ENCODE results near the gene NME4. TPM values are rescaled to one million over a fixed set of nuclear protein-coding genes. Genes with fewer than 3 reads are reported as not detected.

NME4 gene
- total RNA-seq, 1 donor from 2014 or later: 22.8 TPM

- no peak for DNase-seq
Observed at GRCh38 chr16:363766-364490, 33.1 kb upstream of the NME4 start.

GRCh38 chr16:364595-365491 lies 32.2 kb upstream of the NME4 start:
- no peak for DNase-seq

DNA sequence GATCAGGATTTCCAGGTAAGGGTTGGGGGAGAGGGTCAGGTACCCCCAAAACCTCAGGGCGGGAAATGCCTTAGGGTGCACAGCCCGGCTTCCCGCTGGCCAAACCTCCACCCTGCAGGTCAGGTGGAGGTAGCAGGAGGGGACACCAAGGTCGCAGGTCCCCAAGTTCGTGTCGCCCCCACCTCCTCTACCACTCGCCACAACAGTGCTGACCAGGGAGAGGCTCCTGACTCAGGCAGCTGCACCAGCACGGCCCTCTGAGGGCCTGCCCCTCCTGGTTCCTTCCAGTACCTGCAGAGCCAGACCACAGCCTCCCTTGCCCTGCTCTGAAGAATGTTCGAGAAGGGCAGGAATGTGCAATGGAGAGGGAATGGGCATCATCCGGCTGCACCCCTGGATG lies 30.5 kb upstream of the NME4 start:
- DNase-seq: no peak

DNA sequence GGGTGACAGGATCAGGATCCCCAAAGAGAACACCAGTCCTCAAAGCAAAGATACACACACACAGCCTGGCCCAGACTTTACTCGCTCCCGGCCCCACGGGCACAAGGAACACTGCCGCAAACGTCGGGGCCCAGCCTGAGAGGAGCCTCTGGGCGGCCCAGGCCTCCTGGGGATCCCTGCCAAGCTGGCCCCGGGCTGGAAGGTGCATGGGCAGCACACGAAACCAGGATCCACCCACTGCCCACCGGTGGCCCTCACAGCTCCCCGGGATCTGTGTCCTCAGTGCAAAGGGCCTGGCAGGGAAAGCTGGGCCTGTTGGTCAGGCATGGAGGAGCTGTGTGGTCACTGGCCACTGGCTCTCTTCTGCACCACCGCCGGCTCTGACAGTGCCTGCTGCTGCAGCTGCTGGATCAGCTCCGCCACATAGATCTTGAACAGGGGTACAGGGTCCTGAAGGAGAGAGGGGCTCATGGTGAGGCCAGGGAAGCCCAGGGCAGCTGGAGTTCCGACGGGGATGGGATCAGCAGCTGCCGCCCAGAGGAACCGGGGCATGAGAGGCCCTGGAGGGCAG lies 29.6 kb upstream of the NME4 start:
- no peak for DNase-seq

DNA sequence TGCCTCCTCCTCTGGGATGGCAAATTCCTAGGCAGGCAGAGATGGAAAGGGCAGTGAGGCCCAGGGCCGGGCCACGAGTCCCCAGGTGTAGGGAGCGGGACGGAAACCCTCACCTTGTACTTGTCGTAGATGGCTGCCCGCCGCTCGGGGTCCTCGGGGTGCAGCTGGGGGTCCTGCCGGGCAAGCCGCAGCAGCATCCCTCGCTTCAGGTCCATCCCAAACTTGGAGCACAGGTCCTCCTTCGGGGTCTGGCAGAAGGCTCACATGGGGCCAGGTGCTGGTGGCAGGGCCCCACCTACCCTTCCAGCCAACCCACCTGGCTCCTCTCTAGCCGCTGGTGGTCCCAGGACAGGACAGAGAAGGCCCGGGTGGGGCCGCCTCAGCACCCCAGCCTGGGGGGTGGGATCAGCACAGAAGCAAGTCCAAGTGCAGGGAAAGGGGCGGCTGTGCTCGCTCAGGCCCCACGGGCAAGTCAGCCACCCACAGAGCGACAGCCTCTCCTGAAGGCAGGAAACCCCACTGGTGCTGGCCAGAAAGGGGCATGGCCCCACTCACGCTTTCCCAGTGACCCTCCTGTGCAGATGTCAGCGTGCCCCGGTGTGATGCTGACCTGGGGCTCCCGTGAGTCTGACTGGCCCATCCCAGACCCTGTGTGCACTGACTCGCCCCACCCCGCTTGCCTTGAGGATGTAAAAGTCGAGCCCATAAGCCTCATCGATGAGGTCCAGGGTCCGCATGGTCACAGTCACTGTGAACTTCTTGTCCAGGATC lies 28.4 kb upstream of the NME4 start:
- DNase-seq: no peak

- DNase-seq: no peak
Observed at GRCh38 chr16:369275-369865, 27.6 kb upstream of the NME4 start.

- no peak for DNase-seq
Observed at GRCh38 chr16:369866-370436, 27.0 kb upstream of the NME4 start.

DNA sequence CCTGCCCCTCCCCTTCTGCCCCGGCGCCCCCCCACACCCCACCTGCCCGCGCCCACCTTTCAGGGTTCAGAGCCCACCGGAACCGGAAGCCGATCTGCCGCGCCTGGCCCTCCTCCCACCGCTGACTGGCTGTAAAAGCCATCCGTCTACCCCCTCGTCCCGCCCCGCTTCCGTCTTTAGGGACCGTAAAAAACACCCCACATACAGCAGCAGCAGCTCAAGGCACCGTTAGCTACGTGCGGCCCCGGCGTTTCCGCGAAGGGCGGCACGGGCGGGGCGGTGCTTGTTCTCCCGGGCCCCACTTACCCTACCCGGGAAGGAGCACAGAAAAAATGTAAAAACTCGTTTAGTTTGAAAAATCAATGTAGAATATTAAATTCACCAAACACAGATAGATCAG lies 26.6 kb upstream of the NME4 start, which contains the start of gene MRPL28:
Gene MRPL28, minus strand, starts transcription at position 96 of the 400 bp plus-strand sequence. CDS start 320 bp downstream, outside the sequence.
- DNase-seq: peak; percentile 98

- DNase-seq: no peak
Observed at GRCh38 chr16:370979-371514, 26.0 kb upstream of the NME4 start.

DNA sequence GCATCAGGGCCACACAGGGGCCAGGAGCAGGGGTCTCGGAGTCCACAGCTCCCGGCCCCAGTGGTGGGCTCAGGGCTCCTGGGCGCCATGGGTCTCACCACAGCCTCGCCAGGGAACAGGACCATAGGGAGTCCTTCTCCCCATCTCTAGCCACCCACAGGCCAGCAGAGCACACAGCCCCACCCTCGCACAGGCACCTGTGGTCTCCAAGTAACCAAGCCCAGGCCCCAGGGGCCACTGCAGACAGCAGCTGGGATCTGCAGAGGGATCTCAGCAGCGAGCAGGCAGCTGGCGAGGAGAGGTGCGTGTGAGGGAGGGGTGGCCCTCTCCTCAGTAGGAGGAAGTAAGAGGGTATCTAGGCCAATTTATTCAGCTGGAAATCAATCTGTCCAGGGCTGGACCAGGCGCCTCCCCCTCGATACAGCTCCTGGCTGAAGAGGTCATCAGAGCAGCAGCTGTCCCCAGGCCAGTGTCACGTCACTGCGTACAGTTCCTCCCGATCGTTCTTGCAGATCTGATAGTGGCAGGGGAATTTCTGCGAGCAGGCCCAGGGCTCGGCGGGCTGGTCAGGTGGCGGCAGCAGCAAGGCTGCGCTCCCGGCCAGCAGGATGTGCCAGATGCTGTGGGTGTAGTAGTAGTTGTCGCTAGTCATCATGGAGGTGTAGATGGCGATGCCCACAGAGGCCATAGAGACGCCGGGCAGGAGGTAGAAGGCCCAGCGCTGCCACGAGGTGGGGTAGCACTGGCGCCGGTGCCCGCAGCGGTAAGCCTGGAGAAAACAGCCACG lies 25.3 kb upstream of the NME4 start:
- peak; percentile 50 for DNase-seq

DNA sequence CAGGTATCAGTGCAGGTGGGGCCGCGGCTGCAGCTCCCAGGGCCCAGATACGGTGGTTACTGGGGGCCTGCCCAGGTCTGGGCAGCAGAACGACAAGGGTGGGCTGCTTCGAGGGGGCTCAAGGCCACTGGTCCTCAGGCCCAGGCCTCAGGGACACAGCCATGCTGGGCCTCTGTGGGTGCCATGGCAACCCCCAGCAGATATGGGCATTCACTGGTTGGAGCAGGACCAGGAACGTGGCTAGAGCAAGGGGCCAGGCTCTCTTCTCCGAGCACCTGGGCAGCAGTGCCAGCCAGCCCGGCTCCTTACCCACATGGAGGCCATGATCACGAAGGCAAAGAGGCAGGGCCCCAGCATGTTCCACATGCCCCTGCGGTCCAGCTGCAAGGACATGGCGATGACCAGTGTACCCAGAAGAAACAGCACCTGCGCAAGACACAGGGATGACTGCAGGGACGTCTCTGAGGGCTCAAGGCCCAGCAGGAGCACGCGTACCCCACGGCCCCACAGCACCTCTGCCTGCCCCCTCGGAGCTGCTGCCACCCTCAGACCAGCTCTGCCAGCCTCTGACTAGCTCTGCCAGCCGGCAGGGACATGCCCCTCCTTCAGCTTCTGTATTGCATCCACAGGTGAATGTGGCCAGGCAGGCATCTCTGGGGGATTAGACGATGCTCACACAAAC lies 24.6 kb upstream of the NME4 start:
- DNase-seq: no peak

DNA sequence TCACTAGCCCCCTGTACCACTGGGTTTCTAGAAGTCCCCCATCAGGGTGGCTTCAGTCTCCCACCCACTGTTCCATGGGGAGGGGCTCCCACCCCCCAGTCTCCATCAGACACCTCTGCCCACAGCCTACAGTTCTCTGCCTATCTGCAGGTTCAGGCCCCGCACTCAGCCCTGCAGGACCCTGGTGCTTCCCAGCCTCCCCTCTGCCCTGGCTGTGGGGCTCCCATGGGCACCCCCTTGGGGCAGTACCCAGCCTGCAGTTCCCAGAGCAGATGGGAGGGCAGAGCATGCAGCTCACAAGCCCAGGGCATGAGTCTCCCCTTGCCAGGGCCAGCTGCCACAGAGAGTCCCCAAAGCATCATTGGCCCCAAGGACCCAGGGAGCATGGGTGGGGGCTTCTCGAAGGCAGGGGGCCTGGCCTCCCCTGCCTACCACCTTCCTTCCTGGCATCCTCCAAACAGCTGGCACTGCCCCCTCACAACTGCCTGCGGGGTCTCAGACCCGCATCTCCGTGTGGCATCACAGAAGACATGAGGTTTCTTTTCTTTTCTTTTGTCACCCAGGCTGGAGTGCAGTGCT lies 23.9 kb upstream of the NME4 start:
- DNase-seq: no peak

- no peak for DNase-seq
Observed at GRCh38 chr16:373848-374615, 23.0 kb upstream of the NME4 start.

DNA sequence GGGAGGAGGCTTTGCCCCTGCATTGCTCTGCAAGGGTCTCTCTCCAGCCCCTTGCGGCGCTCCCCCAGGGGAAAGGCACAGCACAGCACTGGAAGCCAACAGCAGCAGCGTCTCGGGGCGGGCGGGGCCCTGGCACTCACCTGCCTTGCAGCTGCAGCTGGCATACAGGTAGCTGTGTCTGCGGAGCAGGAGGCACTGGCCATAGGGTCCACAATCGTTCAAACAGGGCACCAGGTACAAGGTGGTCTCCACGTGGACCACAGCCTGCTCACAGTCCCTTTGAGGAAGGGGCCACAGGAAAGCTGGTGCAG lies 22.4 kb upstream of the NME4 start:
- DNase-seq: no peak

GRCh38 chr16:375212-375611 lies 21.8 kb upstream of the NME4 start:
- DNase-seq: no peak

- no peak for DNase-seq
Observed at GRCh38 chr16:375927-376816, 20.8 kb upstream of the NME4 start.

GRCh38 chr16:376817-377418 lies 20.1 kb upstream of the NME4 start:
- DNase-seq: no peak
